ENCODE data around the gene BPIFB4. TPM values are rescaled to one million over a fixed set of nuclear protein-coding genes. Genes with fewer than 3 reads are reported as not detected.

Gene BPIFB4
- total and polyA plus RNA-seq, 2 donors (not counting 1 experiment from before 2014, with no cell fraction given) = not detected

GRCh38 chr20:33093074-33093473 is 13.6 kb downstream of the BPIFB4 start:
- no peaks in the 10 kb centered on the region for H3K4me1 ChIP-seq (ENCODE audit: control insufficient read depth in 2 of 2, insufficient read depth in 2 of 2, low read length in 2 of 2)
- no peak for ATAC-seq (ENCODE audit: low read depth)
- POLR2A ChIA-PET = no interaction called here
- H3K27ac Mint-ChIP-seq = no peak overlapping the region
- CTCF ChIA-PET = no interaction called here
- no peak for DNase-seq
- H3K36me3 ChIP-seq (replicated peaks in 1 of 2; ENCODE audit: control extremely low read depth in 1 of 2, control insufficient read depth in 1 of 2, extremely low read depth in 1 of 2, insufficient read depth in 2 of 2, low read length in 1 of 2) = no peaks in the 10 kb centered on the region
- no peaks in the 10 kb centered on the region for H3K4me1 Mint-ChIP-seq
- no peak overlapping the region for H3K4me2 ChIP-seq (replicated peaks; ENCODE audit: low read depth, low read length, poor library complexity, severe bottlenecking)
- no peak overlapping the region for H3K4me3 ChIP-seq (ENCODE audit: control extremely low read depth in 1 of 5, extremely low read depth in 1 of 5, insufficient read depth in 1 of 5, low read depth in 2 of 5, low read length in 4 of 5)
- no peaks in the 10 kb centered on the region for H3K9me3 Mint-ChIP-seq (ENCODE audit: insufficient read depth)
- H4K20me1 ChIP-seq (ENCODE audit: control insufficient read depth, insufficient read depth, low read length, poor library complexity, severe bottlenecking) = no peaks in the 10 kb centered on the region
- H3K79me2 ChIP-seq (ENCODE audit: control insufficient read depth, insufficient read depth, low read length) = no peaks in the 10 kb centered on the region
- H3K9ac ChIP-seq (ENCODE audit: low read length) = no peak overlapping the region
- no peak overlapping the region for H3K27ac ChIP-seq (ENCODE audit: low read length in 2 of 2)
- H3K4me3 Mint-ChIP-seq = no peak overlapping the region
- no peaks in the 10 kb centered on the region for H3K9me3 ChIP-seq (ENCODE audit: control extremely low read depth in 1 of 3, control insufficient read depth in 2 of 3, insufficient read depth in 1 of 3, low read length in 2 of 3)
- TF ChIP-seq CTCF (IDR thresholded peaks at IDR 0.05) = no peak
- TF ChIP-seq EZH2 (IDR thresholded peaks at IDR 0.05; ENCODE audit: borderline replicate concordance, insufficient read depth, low read depth, low read length, poor library complexity, severe bottlenecking) = no peak
- peaks cover 0 to 5% (median 0%) of the 10 kb centered on the region in 4 experiments for H3K27me3 ChIP-seq (replicated peaks in 1 of 4; ENCODE audit: control extremely low read depth in 1 of 4, control insufficient read depth in 3 of 4, insufficient read depth in 4 of 4, low read length in 3 of 4)
- 100% methylated on average over 1 of the region's 1 CpG for WGBS (ENCODE audit: insufficient coverage)
- intact Hi-C loops (cut with micrococcal nuclease) = no loop called here
- no peaks in the 10 kb centered on the region for H3K27me3 Mint-ChIP-seq
- H2AFZ ChIP-seq (ENCODE audit: insufficient read depth, low read depth, low read length, poor library complexity, severe bottlenecking) = no peak overlapping the region

GRCh38 chr20:33093582-33093981 is 14.1 kb downstream of the BPIFB4 start:
- Histone ChIP-seq H3K4me2 (replicated peaks; ENCODE audit: low read depth, low read length, poor library complexity, severe bottlenecking) (no peak overlapping the region), H4K20me1 (ENCODE audit: control insufficient read depth, insufficient read depth, low read length, poor library complexity, severe bottlenecking) (no peaks in the 10 kb centered on the region), H3K79me2 (ENCODE audit: control insufficient read depth, insufficient read depth, low read length) (no peaks in the 10 kb centered on the region), H3K9ac (ENCODE audit: low read length) (no peak overlapping the region), H3K27me3 (replicated peaks in 1 of 4; ENCODE audit: control extremely low read depth in 1 of 4, control insufficient read depth in 3 of 4, insufficient read depth in 4 of 4, low read length in 3 of 4) (peaks cover 0 to 5% (median 0%) of the 10 kb centered on the region in 4 experiments), H3K4me3 (ENCODE audit: control extremely low read depth in 1 of 5, extremely low read depth in 1 of 5, insufficient read depth in 1 of 5, low read depth in 2 of 5, low read length in 4 of 5) (no peak overlapping the region), H3K9me3 (ENCODE audit: control extremely low read depth in 1 of 3, control insufficient read depth in 2 of 3, insufficient read depth in 1 of 3, low read length in 2 of 3) (no peaks in the 10 kb centered on the region), H3K27ac (ENCODE audit: low read length in 2 of 2) (no peak overlapping the region), H2AFZ (ENCODE audit: insufficient read depth, low read depth, low read length, poor library complexity, severe bottlenecking) (no peak overlapping the region), H3K36me3 (replicated peaks in 1 of 2; ENCODE audit: control extremely low read depth in 1 of 2, control insufficient read depth in 1 of 2, extremely low read depth in 1 of 2, insufficient read depth in 2 of 2, low read length in 1 of 2) (no peaks in the 10 kb centered on the region), H3K4me1 (ENCODE audit: control insufficient read depth in 2 of 2, insufficient read depth in 2 of 2, low read length in 2 of 2) (no peaks in the 10 kb centered on the region)
- ATAC-seq (ENCODE audit: low read depth) = no peak
- intact Hi-C loops (cut with micrococcal nuclease) = no loop called here
- no peak overlapping the region for H3K27ac Mint-ChIP-seq
- TF ChIP-seq CTCF (IDR thresholded peaks at IDR 0.05) = no peak
- no peak for TF ChIP-seq EZH2 (IDR thresholded peaks at IDR 0.05; ENCODE audit: borderline replicate concordance, insufficient read depth, low read depth, low read length, poor library complexity, severe bottlenecking)
- WGBS (ENCODE audit: insufficient coverage) = 55% methylated on average over 1 of the region's 1 CpG
- H3K4me1 Mint-ChIP-seq = no peaks in the 10 kb centered on the region
- H3K9me3 Mint-ChIP-seq (ENCODE audit: insufficient read depth) = no peaks in the 10 kb centered on the region
- no peak for DNase-seq
- ChIA-PET CTCF (interaction anchor here (1.2 kb wide), 1 partner anchor 191 kb away, joined by 5 read pairs; no protein-coding TSS in a partner anchor), POLR2A (no interaction called here)
- H3K4me3 Mint-ChIP-seq = no peak overlapping the region
- no peaks in the 10 kb centered on the region for H3K27me3 Mint-ChIP-seq
